ENCODE data around the gene TUBG1. TPM values are rescaled to one million over a fixed set of nuclear protein-coding genes. Genes with fewer than 3 reads are reported as not detected.
"Not testable (repeated sequence)": the region's sequence is repeated elsewhere in the genome, so short reads cannot be mapped to it uniquely, and the experiment has no call there.

The TUBG1 gene
- total RNA-seq, 4 donors from 2014 or later = 6.0 to 27.7 (median 14.3) TPM

- Histone ChIP-seq H3K27ac (no peak overlapping the region), H3K9me3 (no peaks in the 10 kb centered on the region), H3K36me3 (no peaks in the 10 kb centered on the region), H3K4me3 (no peak overlapping the region), H3K4me1 (peaks cover 21 to 35% (median 32%) of the 10 kb centered on the region in 4 donors), H3K27me3 (no peaks in the 10 kb centered on the region)
- whole genome bisulfite sequencing, 2 donors (ENCODE audit: low coverage in 1 of 2) = 86 to 96% methylated on average over 5 to 7 of the region's 7 CpGs
- in situ Hi-C loops (cut with MboI; ENCODE audit: low pct_ligation_motif_present in 1 of 4, low pct_unique_long_range_greater_than_20kb in 1 of 4, low sequenced_read_pairs in 3 of 4) (loop anchor here in 1 of 4 donors (10.0 kb wide), 1 partner anchor 81 kb away; the partner anchor contains the start of genes CCR10 and CNTNAP1), intact Hi-C loops (cut with DNase I; ENCODE audit: low total_unique reads) (loop anchor here (10.0 kb wide), 1 partner anchor 81 kb away; the partner anchor contains the start of genes CCR10 and CNTNAP1)
- TF ChIP-seq CTCF (IDR thresholded peaks at IDR 0.05) (no peak), POLR2AphosphoS5 (IDR thresholded peaks at IDR 0.05) (no peak), EP300 (IDR thresholded peaks at IDR 0.05; ENCODE audit: low read depth) (no peak), POLR2A (IDR thresholded peaks at IDR 0.05) (no peak)
- no peak for DNase-seq
Measured at GRCh38 chr17:42603318-42603717, 6.2 kb upstream of the TUBG1 start.

- no peak for DNase-seq
- Histone ChIP-seq H3K27ac (peak overlapping the region in 2 of 4 donors; percentile 94 to 97), H3K36me3 (no peaks in the 10 kb centered on the region), H3K9me3 (no peaks in the 10 kb centered on the region), H3K4me3 (peak overlapping the region in 2 of 4 donors; percentile 78 to 83), H3K4me1 (peaks cover 20 to 37% (median 31%) of the 10 kb centered on the region in 4 donors), H3K27me3 (no peaks in the 10 kb centered on the region)
- WGBS, 2 donors (ENCODE audit: low coverage in 1 of 2) = 49 to 79% methylated on average over 3 of the region's 3 CpGs
- intact Hi-C loops (cut with DNase I; ENCODE audit: low total_unique reads) = loop anchor here (10.0 kb wide), 1 partner anchor 77 kb away; the partner anchor contains the start of genes CCR10 and CNTNAP1
- in situ Hi-C loops (cut with MboI; ENCODE audit: low pct_ligation_motif_present in 1 of 4, low pct_unique_long_range_greater_than_20kb in 1 of 4, low sequenced_read_pairs in 3 of 4) = loop anchor here in 1 of 4 donors (10.0 kb wide), 1 partner anchor 77 kb away; the partner anchor contains the start of genes CCR10 and CNTNAP1
- no peak for TF ChIP-seq EP300 (IDR thresholded peaks at IDR 0.05; ENCODE audit: low read depth)
- no peak for TF ChIP-seq POLR2A (IDR thresholded peaks at IDR 0.05)
- no peak for TF ChIP-seq POLR2AphosphoS5 (IDR thresholded peaks at IDR 0.05)
- no peak for TF ChIP-seq CTCF (IDR thresholded peaks at IDR 0.05)
Measured at GRCh38 chr17:42607769-42608168, 1.7 kb upstream of the TUBG1 start.

GRCh38 chr17:42608305-42609181 is 940 bp upstream of the TUBG1 start:
- no peaks in the 10 kb centered on the region for H3K9me3 ChIP-seq
- no peak for DNase-seq
- in situ Hi-C loops (cut with MboI; ENCODE audit: low pct_ligation_motif_present in 1 of 4, low pct_unique_long_range_greater_than_20kb in 1 of 4, low sequenced_read_pairs in 3 of 4) (loop anchor here in 1 of 4 donors (10.0 kb wide), 1 partner anchor 76 kb away; the partner anchor contains the start of genes CCR10 and CNTNAP1), intact Hi-C loops (cut with DNase I; ENCODE audit: low total_unique reads) (loop anchor here (10.0 kb wide), 1 partner anchor 76 kb away; the partner anchor contains the start of genes CCR10 and CNTNAP1)
- H3K4me1 ChIP-seq = peaks cover 20 to 37% (median 31%) of the 10 kb centered on the region in 4 donors
- no peaks in the 10 kb centered on the region for H3K27me3 ChIP-seq
- peak overlapping the region; percentile 91 to 97 (median 92) for H3K27ac ChIP-seq
- peaks cover 0 to 7% (median under 1%) of the 10 kb centered on the region in 4 donors for H3K36me3 ChIP-seq
- WGBS, 2 donors (ENCODE audit: low coverage in 1 of 2) = 0% methylated on average over 12 to 27 of the region's 30 CpGs
- peak overlapping the region; percentile 51 to 83 (median 80) for H3K4me3 ChIP-seq
- TF ChIP-seq CTCF (IDR thresholded peaks at IDR 0.05) = no peak

DNA sequence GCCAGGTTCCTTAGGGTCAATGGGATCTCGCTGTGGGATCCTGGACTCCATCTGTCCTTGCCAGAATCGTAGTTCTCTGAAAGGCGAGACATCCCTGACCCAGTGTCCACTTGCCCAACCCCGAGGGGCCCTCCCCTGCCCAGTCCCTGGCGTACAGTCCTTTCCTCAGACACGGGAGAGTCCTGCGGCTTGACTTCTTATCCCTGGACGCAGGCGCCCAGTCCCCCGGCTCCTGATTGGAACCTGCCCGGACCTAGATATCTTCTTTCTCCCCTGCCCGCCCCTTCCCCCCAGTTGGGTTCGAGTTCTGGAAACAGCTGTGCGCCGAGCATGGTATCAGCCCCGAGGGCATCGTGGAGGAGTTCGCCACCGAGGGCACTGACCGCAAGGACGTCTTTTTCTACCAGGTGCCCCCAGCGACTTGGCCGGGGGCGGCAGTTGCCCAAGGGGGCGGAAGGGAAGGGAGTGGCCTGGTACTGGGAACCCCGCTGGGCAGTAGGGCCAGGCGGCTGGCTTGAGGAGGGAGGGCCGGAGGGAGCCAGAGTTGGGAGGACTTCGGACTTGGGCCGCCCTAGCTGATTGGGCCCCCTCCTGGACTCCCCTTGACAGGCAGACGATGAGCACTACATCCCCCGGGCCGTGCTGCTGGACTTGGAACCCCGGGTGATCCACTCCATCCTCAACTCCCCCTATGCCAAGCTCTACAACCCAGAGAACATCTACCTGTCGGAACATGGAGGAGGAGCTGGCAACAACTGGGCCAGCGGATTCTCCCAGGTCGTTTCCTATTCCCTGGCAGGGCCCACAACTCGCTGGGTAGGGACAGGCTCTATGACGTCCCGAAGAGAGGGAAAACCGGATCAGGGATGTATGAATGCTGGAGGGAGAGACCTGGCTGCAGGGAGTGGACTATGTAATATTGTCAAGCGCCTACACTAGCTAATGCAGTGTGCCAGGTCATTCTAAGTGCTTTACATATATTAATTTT is 625 bp downstream of the TUBG1 start:
- Histone ChIP-seq H3K27ac (peak overlapping the region; percentile 90 to 97 (median 92)), H3K4me1 (peaks cover 20 to 37% (median 31%) of the 10 kb centered on the region in 4 donors), H3K36me3 (peaks cover 0 to 16% (median 5%) of the 10 kb centered on the region in 4 donors), H3K4me3 (peak overlapping the region; percentile 48 to 83 (median 68))
- not testable (repeated sequence) for H3K9me3 ChIP-seq, H3K27me3 ChIP-seq
- in situ Hi-C loops (cut with MboI; ENCODE audit: low pct_ligation_motif_present in 1 of 4, low pct_unique_long_range_greater_than_20kb in 1 of 4, low sequenced_read_pairs in 3 of 4) (loop anchor here in 1 of 4 donors (10.0 kb wide), 1 partner anchor 75 kb away; the partner anchor contains the start of genes CCR10 and CNTNAP1), intact Hi-C loops (cut with DNase I; ENCODE audit: low total_unique reads) (loop anchor here (10.0 kb wide), 1 partner anchor 75 kb away; the partner anchor contains the start of genes CCR10 and CNTNAP1)
- 10 to 18% methylated on average over 5 to 36 of the region's 42 CpGs for WGBS, 2 donors (ENCODE audit: low coverage in 1 of 2)
- DNase-seq = peak; percentile 16
